Heart left ventricle (tissue), 16 donors: ENCODE data around the gene PACSIN2. TPM values are rescaled to one million over a fixed set of nuclear protein-coding genes. Genes with fewer than 3 reads are reported as not detected.

Experiments used
- ATAC-seq, 4 donors: fragments of 200-7000 bp; cut with Tn5 transposase; one replicate each; pipeline ENCODE4 v1.9.1; 2020 to 2022; ENCODE audit warnings: moderate library complexity in 4 of 4, mild to moderate bottlenecking in 3 of 4, moderate number of reproducible peaks in 1 of 4
- DNase-seq, 5 donors: peaks; one replicate each; pipeline ENCODE4 v3.0.0-alpha.2; 2020
- H3K27ac ChIP-seq, 12 donors: fragments of 200-600 bp; sonication (generic) in 4 of 12; one replicate each; pipeline versions ENCODE4 v1.5.0 to v1.8.0; 2016 to 2022; ENCODE audit warnings: mild to moderate bottlenecking in 2 of 12
- H3K27me3 ChIP-seq, 9 donors: fragments of 200-600 bp; sonication (generic) in 2 of 9; one replicate each; pipeline versions ENCODE4 v1.5.1 to v1.8.0; 2016 to 2022; ENCODE audit warnings: mild to moderate bottlenecking in 3 of 9
- H3K36me3 ChIP-seq, 9 donors: fragments of 200-600 bp; sonication (generic) in 2 of 9; one replicate each; pipeline versions ENCODE4 v1.5.0 to v1.8.0; 2018 to 2022; ENCODE audit warnings: mild to moderate bottlenecking in 2 of 9
- H3K4me1 ChIP-seq, 12 donors: fragments of 200-600 bp; sonication (generic) in 4 of 12; one replicate each; pipeline versions ENCODE4 v1.5.0 to v1.8.0; 2016 to 2022; ENCODE audit warnings: mild to moderate bottlenecking in 3 of 12
- H3K4me3 ChIP-seq, 12 donors: fragments of 200-600 bp; sonication (generic) in 4 of 12; one replicate each; pipeline versions ENCODE4 v1.5.0 to v1.8.0; 2017 to 2022; ENCODE audit warnings: mild to moderate bottlenecking in 9 of 12, moderate library complexity in 4 of 12
- H3K9me3 ChIP-seq, 12 donors: fragments of 200-600 bp; sonication (generic) in 4 of 12; one replicate each; pipeline versions ENCODE4 v1.5.0 to v1.8.0; 2016 to 2022; ENCODE audit warnings: mild to moderate bottlenecking in 1 of 12
- CTCF ChIP-seq, 12 donors: fragments of 200-600 bp; sonication (generic) in 4 of 12; IDR thresholded peaks; one replicate each; pipeline versions ENCODE4 v1.5.0 to v1.8.0; 2018 to 2022; ENCODE audit warnings: antibody characterized with exemption in 12 of 12, mild to moderate bottlenecking in 5 of 12
- POLR2A ChIP-seq, 2 donors: fragments of 450-650 bp; IDR thresholded peaks; one replicate each; pipeline ENCODE4 v1.6.1; 2017; ENCODE audit warnings: antibody characterized with exemption in 2 of 2, mild to moderate bottlenecking in 2 of 2, moderate library complexity in 2 of 2
- WGBS, 4 donors: extraction: QIAGEN DNeasy Blood & Tissue Kit in 2 of 4; methylation state at CpG; one replicate each; pipeline versions ENCODE4 v1.1.5 to v1.1.7; 2013 to 2018; 5-methylcytosine and 5-hydroxymethylcytosine counted together
- intact Hi-C, 10 donors: fragments of 100-400 bp; cut with DNase I; formaldehyde crosslinking; loops; one replicate each; pipeline versions ENCODE4 v1.11.1 to v1.14.2; 2022
- polyA plus RNA-seq, 2 donors: library from polyadenylated mRNA; stranded (reverse); fragments of 200-250 nt; gene quantifications; one replicate each; pipeline ENCODE4 v1.2.3, GENCODE V29; 2013
- total RNA-seq, 9 donors: library from RNA; depleted of rRNA in 2 of 9; stranded (reverse); fragments of >200 nt in 2 of 9; fragmentation: NEBNext Ultra II Directional in 3 of 9; extraction: Animal tissue kit (Norgen Biotek cat#: 25700) in 3 of 9; gene quantifications; one replicate each; pipeline versions ENCODE4 v1.1.0 to v1.2.4, GENCODE V29; 2016 to 2023
- donor health status: ischemic (EF 13 %, LVEDD 7.1; RV severe dilation, severe dysfunction).
- donor health status: healthy with polysubstance abuse.
- donor health status: DM: no; HTN: yes; CAD: no.
- donor health status: DM: no; HTN: no; CAD: no.
- donor health status: ischemic (EF 25% LVEDD 6.9; RV normal size, moderate dysfunction).
- donor health status: ischemic (EF 25% LVEDD 5.7; RV mildly dilated, moderate dysfunction).
- donor health status: healthy.
- donor health status: DM: yes; HTN: yes; CAD: no.
- donor health status: ischemic (EF 35%, LVEDD 5.7; RV mildly dilated, moderate dysfunction).
- donor health status: nonischemic (EF 11% LVEDD 7.7; RV severe dilation, severe dysfunction).
- donor health status: DM: yes; HTN: yes; CAD: no.
- donor health status: PGD.
- donor health status: ischemic (EF 29% LVEDD 5.4; RV normal size, mild dysfunction).
- donor health status: nonischemic (EF 23%, LVEDD 6.1; RV moderate dilation, normal function).

The PACSIN2 gene
- total and polyA plus RNA-seq, 11 donors = 26.5 to 87.1 (median 59.3) TPM

GRCh38 chr22:42855721-42856120, 159.2 kb downstream of the PACSIN2 start:
- intact Hi-C loops = loop anchor here in 3 of 10 donors (5.0 to 10.0 kb wide), 3 partner anchors 71 to 208 kb away; partner anchors contain the start of gene CYB5R3 (in 1 of the 3)
- TF ChIP-seq CTCF (IDR thresholded peaks at IDR 0.05) (no peak), POLR2A (IDR thresholded peaks at IDR 0.05) (no peak)
- H3K27ac ChIP-seq = peak overlapping the region in 11 of 12 donors; percentile 87 to 98 (median 98)
- H3K4me3 ChIP-seq = peak overlapping the region; percentile 72 to 95 (median 90)
- peaks cover 0 to 33% (median 18%) of the 10 kb centered on the region in 12 donors for H3K4me1 ChIP-seq
- no peak for DNase-seq
- 37 to 48% (median 46%) methylated on average over 4 of the region's 4 CpGs for WGBS, 4 donors
- no peaks in the 10 kb centered on the region for H3K9me3 ChIP-seq
- no peaks in the 10 kb centered on the region for H3K27me3 ChIP-seq
- H3K36me3 ChIP-seq = peaks cover 0 to 8% (median 0%) of the 10 kb centered on the region in 9 donors
- ATAC-seq = no peak

- Histone ChIP-seq H3K27ac (peak overlapping the region in 7 of 12 donors; percentile 87 to 98 (median 98)), H3K4me1 (peaks cover 0 to 28% (median 18%) of the 10 kb centered on the region in 12 donors), H3K4me3 (peak overlapping the region in 7 of 12 donors; percentile 79 to 95 (median 92)), H3K9me3 (no peaks in the 10 kb centered on the region), H3K36me3 (peaks cover 0 to 9% (median 0%) of the 10 kb centered on the region in 9 donors), H3K27me3 (no peaks in the 10 kb centered on the region)
- intact Hi-C loops = loop anchor here in 3 of 10 donors (5.0 to 10.0 kb wide), 3 partner anchors 70 to 208 kb away; partner anchors contain the start of gene CYB5R3 (in 1 of the 3)
- 81 to 84% (median 82%) methylated on average over 8 of the region's 8 CpGs for WGBS, 4 donors
- DNase-seq (no peak), ATAC-seq (no peak)
- TF ChIP-seq POLR2A (IDR thresholded peaks at IDR 0.05) (no peak), CTCF (IDR thresholded peaks at IDR 0.05) (no peak)
Observed at GRCh38 chr22:42855211-42855610, 159.7 kb downstream of the PACSIN2 start.

- Histone ChIP-seq H3K27ac (no peak overlapping the region), H3K9me3 (no peaks in the 10 kb centered on the region), H3K27me3 (no peaks in the 10 kb centered on the region), H3K4me3 (no peak overlapping the region), H3K36me3 (peaks cover 0 to 35% (median 28%) of the 10 kb centered on the region in 9 donors), H3K4me1 (peaks cover 0 to 9% (median 0%) of the 10 kb centered on the region in 12 donors)
- DNase-seq = no peak
- intact Hi-C loops = no loop called here
- 79 to 87% (median 84%) methylated on average over 5 of the region's 5 CpGs for WGBS, 4 donors
- peak in 3 of 4 donors; percentile 24 to 54 (median 35) for ATAC-seq
- TF ChIP-seq CTCF (IDR thresholded peaks at IDR 0.05) (no peak), POLR2A (IDR thresholded peaks at IDR 0.05) (no peak)
Observed at GRCh38 chr22:42848941-42849550, 165.9 kb downstream of the PACSIN2 start.

- TF ChIP-seq CTCF (IDR thresholded peaks at IDR 0.05) (no peak), POLR2A (IDR thresholded peaks at IDR 0.05) (no peak)
- no peak overlapping the region for H3K27ac ChIP-seq
- no peaks in the 10 kb centered on the region for H3K27me3 ChIP-seq
- H3K4me3 ChIP-seq = no peak overlapping the region
- H3K4me1 ChIP-seq = peaks cover 0 to 9% (median 0%) of the 10 kb centered on the region in 12 donors
- H3K9me3 ChIP-seq = no peaks in the 10 kb centered on the region
- intact Hi-C loops = no loop called here
- H3K36me3 ChIP-seq = peaks cover 0 to 53% (median 42%) of the 10 kb centered on the region in 9 donors
- WGBS, 4 donors = 94 to 100% (median 99%) methylated on average over 3 of the region's 3 CpGs
- DNase-seq = no peak
- no peak for ATAC-seq
Observed at GRCh38 chr22:42847110-42847509, 167.8 kb downstream of the PACSIN2 start.
